Erythroblast (primary cell): ENCODE data around the gene MGAT5B.

Experiments used
- GATA1 ChIP-seq: IDR thresholded peaks from 2 replicates; pipeline ENCODE4 v1.6.1; 2011; ENCODE audit warnings: low read depth, mild to moderate bottlenecking, control low read depth, low read length, moderate library complexity
- POLR2A ChIP-seq: IDR thresholded peaks from 2 replicates; pipeline ENCODE4 v1.6.1; 2011; ENCODE audit warnings: mild to moderate bottlenecking, low read length

DNA sequence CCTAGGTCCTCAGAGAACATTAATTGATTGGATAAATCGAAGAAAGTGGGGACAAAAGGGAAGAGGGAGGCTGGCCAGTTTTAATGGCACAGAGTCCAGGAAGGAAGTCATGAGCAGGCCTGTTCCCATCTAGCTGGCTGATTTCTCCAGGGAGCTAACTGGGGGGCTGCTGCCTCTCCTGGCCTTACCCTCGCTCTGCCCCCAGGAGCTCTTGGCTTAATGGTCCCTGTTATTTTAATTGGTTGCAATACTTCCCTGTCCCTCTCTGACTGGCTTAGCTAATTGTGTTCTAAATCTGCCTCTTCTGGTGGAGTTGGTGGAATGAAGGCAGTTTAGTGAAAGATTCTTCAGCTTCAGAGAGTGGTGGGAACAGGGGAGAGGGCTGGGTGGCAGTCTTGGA is 61.4 kb downstream of the MGAT5B start:
- TF ChIP-seq POLR2A: no peak
- no peak for TF ChIP-seq GATA1
